Measurements from ENCODE around the gene PGP. TPM values are rescaled to one million over a fixed set of nuclear protein-coding genes. Genes with fewer than 3 reads are reported as not detected.
"Not testable (repeated sequence)": the region's sequence is repeated elsewhere in the genome, so short reads cannot be mapped to it uniquely, and the experiment has no call there.

The PGP gene
- total RNA-seq = 10 to 100 TPM; 11.5 to 15.0 TPM

- ATAC-seq = no peak
- H3K4me3 Mint-ChIP-seq = peak within 1 kb of the TSS; percentile 89
- CTCF ChIA-PET = interaction anchor here (0.6 to 1.4 kb wide), 5 partner anchors 11 to 1529 kb away, joined by 3 to 5 read pairs (median 4); no protein-coding TSS in a partner anchor
These were observed at the start of gene PGP for GRCh38 chr16:2214719-2214968. Gene PGP, minus strand, starts transcription at chr16:2214840. Its CDS starts 63 bp downstream, at chr16:2214777.

GRCh38 chr16:2263026-2263425, 48.4 kb upstream of the PGP start:
- H3K27ac Mint-ChIP-seq; ATAC-seq; DNase-seq; H3K4me3 Mint-ChIP-seq; H3K27me3 Mint-ChIP-seq; H3K9me3 Mint-ChIP-seq (ENCODE audit: low read depth): not testable (repeated sequence)
- peaks cover 73% of the 10 kb centered on the region for H3K36me3 Mint-ChIP-seq (ENCODE audit: low read depth)
- H3K4me1 Mint-ChIP-seq = peaks cover 27% of the 10 kb centered on the region
- POLR2A ChIA-PET = interaction anchor here (0.6 to 5.1 kb wide), 4 partner anchors 9 to 188 kb away, joined by 4 to 27 read pairs (median 4); partner anchors contain the start of genes ECI1 and TRAF7
- CTCF ChIA-PET = interaction anchor here (0.6 to 2.1 kb wide), 4 partner anchors 11 to 259 kb away, joined by 3 to 10 read pairs (median 4); partner anchors contain the start of gene PGP
- intact Hi-C loops (cut with DNase I, micrococcal nuclease) = loop anchor here in 1 of 2 experiments (1.0 kb wide), 1 partner anchor 12 kb away; the partner anchor contains the start of gene ECI1

More at GRCh38 chr16:2214719-2214968, at the start of gene PGP:
- Mint-ChIP-seq H3K27ac (peak within 1 kb of the TSS; percentile 91), H3K36me3 (ENCODE audit: low read depth) (peaks cover 20% of the 10 kb centered on the region), H3K27me3 (no peaks in the 10 kb centered on the region), H3K4me1 (peaks cover 18% of the 10 kb centered on the region), H3K9me3 (ENCODE audit: low read depth) (no peaks in the 10 kb centered on the region)
- DNase-seq = no peak
- POLR2A ChIA-PET = interaction anchor here (0.5 to 1.2 kb wide), 7 partner anchors 20 to 918 kb away, joined by 3 to 11 read pairs (median 4); partner anchors contain the start of genes ECI1, RPS2 and TRAF7
- intact Hi-C loops (cut with DNase I, micrococcal nuclease) = loop anchor here (1.0 to 2.0 kb wide), 3 partner anchors 9 to 126 kb away; partner anchors contain the start of genes ABCA3 (in 1 of the 2), E4F1 (in 1 of the 2) and MLST8 (in 1 of the 2)

- intact Hi-C loops (cut with DNase I, micrococcal nuclease) = no loop called here
- no peak for DNase-seq
- CTCF ChIA-PET = no interaction called here
These were observed 45.6 kb upstream of the PGP start for GRCh38 chr16:2260250-2260649.

GRCh38 chr16:2258530-2258929, 43.9 kb upstream of the PGP start:
- POLR2A ChIA-PET; H3K4me1 Mint-ChIP-seq; H3K27ac Mint-ChIP-seq; DNase-seq; intact Hi-C loops (cut with DNase I, micrococcal nuclease); H3K9me3 Mint-ChIP-seq (ENCODE audit: low read depth); H3K4me3 Mint-ChIP-seq; CTCF ChIA-PET; ATAC-seq; H3K27me3 Mint-ChIP-seq: not testable (repeated sequence)
- H3K36me3 Mint-ChIP-seq (ENCODE audit: low read depth) = peaks cover 75% of the 10 kb centered on the region

More at GRCh38 chr16:2260250-2260649, 45.6 kb upstream of the PGP start:
- H3K9me3 Mint-ChIP-seq (ENCODE audit: low read depth) = no peaks in the 10 kb centered on the region
- H3K27me3 Mint-ChIP-seq = no peaks in the 10 kb centered on the region
- peaks cover 11% of the 10 kb centered on the region for H3K4me1 Mint-ChIP-seq
- no peak overlapping the region for H3K27ac Mint-ChIP-seq
- H3K36me3 Mint-ChIP-seq (ENCODE audit: low read depth) = peaks cover 76% of the 10 kb centered on the region
- no peak overlapping the region for H3K4me3 Mint-ChIP-seq
- ATAC-seq = no peak
- POLR2A ChIA-PET = interaction anchor here (0.6 to 5.1 kb wide), 2 partner anchors 8 to 163 kb away, joined by 3 to 27 read pairs; partner anchors contain the start of gene ECI1

GRCh38 chr16:2257726-2258125, 43.1 kb upstream of the PGP start:
- Mint-ChIP-seq H3K27ac (peak overlapping the region; percentile 19), H3K36me3 (ENCODE audit: low read depth) (peaks cover 77% of the 10 kb centered on the region)
- intact Hi-C loops (cut with DNase I, micrococcal nuclease) = no loop called here

GRCh38 chr16:2256531-2257140, 42.0 kb upstream of the PGP start:
- CTCF ChIA-PET = no interaction called here
- POLR2A ChIA-PET = no interaction called here
- no peaks in the 10 kb centered on the region for H3K27me3 Mint-ChIP-seq
- H3K4me3 Mint-ChIP-seq = no peak overlapping the region
- H3K9me3 Mint-ChIP-seq (ENCODE audit: low read depth) = no peaks in the 10 kb centered on the region
- peaks cover 3% of the 10 kb centered on the region for H3K4me1 Mint-ChIP-seq
- H3K27ac Mint-ChIP-seq = no peak overlapping the region
- no peak for DNase-seq
- H3K36me3 Mint-ChIP-seq (ENCODE audit: low read depth) = peaks cover 71% of the 10 kb centered on the region
- no peak for ATAC-seq
- intact Hi-C loops (cut with DNase I, micrococcal nuclease) = no loop called here

More at GRCh38 chr16:2257726-2258125, 43.1 kb upstream of the PGP start:
- Mint-ChIP-seq H3K9me3 (ENCODE audit: low read depth) (no peaks in the 10 kb centered on the region), H3K4me1 (no peaks in the 10 kb centered on the region), H3K27me3 (no peaks in the 10 kb centered on the region), H3K4me3 (no peak overlapping the region)
- no peak for DNase-seq
- no peak for ATAC-seq
- ChIA-PET POLR2A (interaction anchor here (0.5 kb wide), 1 partner anchor 256 kb away, joined by 3 read pairs; no protein-coding TSS in a partner anchor), CTCF (interaction anchor here (0.9 kb wide), 1 partner anchor 43 kb away, joined by 3 read pairs; the partner anchor contains the start of gene PGP)

GRCh38 chr16:2253293-2253692, 38.7 kb upstream of the PGP start:
- Mint-ChIP-seq H3K4me3 (no peak overlapping the region), H3K27me3 (no peaks in the 10 kb centered on the region), H3K36me3 (ENCODE audit: low read depth) (peaks cover 59% of the 10 kb centered on the region), H3K9me3 (ENCODE audit: low read depth) (no peaks in the 10 kb centered on the region), H3K27ac (peak overlapping the region; percentile 26), H3K4me1 (peaks cover 5% of the 10 kb centered on the region)
- ChIA-PET CTCF (no interaction called here), POLR2A (interaction anchor here (0.6 to 2.4 kb wide), 4 partner anchors 9 to 205 kb away, joined by 3 to 27 read pairs (median 8); partner anchors contain the start of gene TSC2)
- DNase-seq = no peak
- intact Hi-C loops (cut with DNase I, micrococcal nuclease) = loop anchor here (2.0 to 5.0 kb wide), 3 partner anchors 16 to 174 kb away; partner anchors contain the start of genes CCNF (in 1 of the 2) and RNPS1 (in 1 of the 2)
- no peak for ATAC-seq

GRCh38 chr16:2252806-2253148, 38.1 kb upstream of the PGP start:
- ATAC-seq (no peak), DNase-seq (no peak)
- H3K4me3 Mint-ChIP-seq = no peak overlapping the region
- no peak overlapping the region for H3K27ac Mint-ChIP-seq
- ChIA-PET POLR2A (interaction anchor here (0.6 to 2.4 kb wide), 5 partner anchors 10 to 276 kb away, joined by 5 to 27 read pairs (median 11); partner anchors contain the start of genes PGP, TRAF7 and TSC2), CTCF (interaction anchor here (1.3 to 1.5 kb wide), 3 partner anchors 10 to 58 kb away, joined by 5 to 10 read pairs (median 5); no protein-coding TSS in a partner anchor)
- H3K36me3 Mint-ChIP-seq (ENCODE audit: low read depth) = peaks cover 56% of the 10 kb centered on the region
- intact Hi-C loops (cut with DNase I, micrococcal nuclease) = loop anchor here (2.0 to 5.0 kb wide), 3 partner anchors 16 to 175 kb away; partner anchors contain the start of genes CCNF (in 1 of the 2) and RNPS1 (in 1 of the 2)
- H3K27me3 Mint-ChIP-seq = no peaks in the 10 kb centered on the region
- H3K9me3 Mint-ChIP-seq (ENCODE audit: low read depth) = no peaks in the 10 kb centered on the region
- peaks cover 5% of the 10 kb centered on the region for H3K4me1 Mint-ChIP-seq

- peaks cover 5% of the 10 kb centered on the region for H3K4me1 Mint-ChIP-seq
- intact Hi-C loops (cut with DNase I, micrococcal nuclease) = loop anchor here (1.0 to 5.0 kb wide), 11 partner anchors 12 to 228 kb away; partner anchors contain the start of genes E4F1 (in 2 of the 2), RNPS1 (in 2 of the 2), ABCA3 (in 1 of the 2) and CCNF (in 1 of the 2)
- peak; percentile 87 for ATAC-seq
- DNase-seq = peak; percentile 92
- POLR2A ChIA-PET = interaction anchor here (0.5 to 2.4 kb wide), 10 partner anchors 8 to 503 kb away, joined by 3 to 27 read pairs (median 4); partner anchors contain the start of genes PGP and TRAF7
- H3K27me3 Mint-ChIP-seq = no peaks in the 10 kb centered on the region
- peak within 1 kb of the TSS; percentile 90 for H3K4me3 Mint-ChIP-seq
- CTCF ChIA-PET = interaction anchor here (0.7 to 1.5 kb wide), 5 partner anchors 11 to 236 kb away, joined by 3 to 10 read pairs (median 5); no protein-coding TSS in a partner anchor
- H3K9me3 Mint-ChIP-seq (ENCODE audit: low read depth) = no peaks in the 10 kb centered on the region
- H3K27ac Mint-ChIP-seq = peak within 1 kb of the TSS; percentile 90
- H3K36me3 Mint-ChIP-seq (ENCODE audit: low read depth) = peaks cover 48% of the 10 kb centered on the region
These were observed 36.9 kb upstream of the PGP start, which contains the start of gene ECI1 for GRCh38 chr16:2251296-2252111. Gene ECI1, minus strand, starts transcription at chr16:2251587. Its CDS starts 21 bp downstream, at chr16:2251566.

GRCh38 chr16:2250652-2251295, 36.1 kb upstream of the PGP start:
- CTCF ChIA-PET = interaction anchor here (1.0 to 1.3 kb wide), 2 partner anchors 12 to 29 kb away, joined by 3 to 5 read pairs; no protein-coding TSS in a partner anchor
- DNase-seq (peak; percentile 69), ATAC-seq (peak; percentile 3)
- Mint-ChIP-seq H3K4me3 (peak overlapping the region; percentile 90), H3K4me1 (peaks cover 5% of the 10 kb centered on the region), H3K9me3 (ENCODE audit: low read depth) (no peaks in the 10 kb centered on the region), H3K27me3 (no peaks in the 10 kb centered on the region), H3K27ac (peak overlapping the region; percentile 90), H3K36me3 (ENCODE audit: low read depth) (peaks cover 43% of the 10 kb centered on the region)
- intact Hi-C loops (cut with DNase I, micrococcal nuclease) = loop anchor here (1.0 to 5.0 kb wide), 10 partner anchors 13 to 227 kb away; partner anchors contain the start of genes E4F1 (in 2 of the 2), ABCA3 (in 1 of the 2), CCNF (in 1 of the 2) and MLST8 (in 1 of the 2)
- POLR2A ChIA-PET = interaction anchor here (1.5 to 2.4 kb wide), 4 partner anchors 12 to 95 kb away, joined by 4 to 27 read pairs (median 10); partner anchors contain the start of genes PGP and TRAF7

Data from activated CD4-positive, alpha-beta T cell treated with anti-CD3 and anti-CD28 coated beads for 36 hours (primary cell).